IMR-90 (cell line): ENCODE results near the gene DNAI7.

Source experiments
- BHLHE40 ChIP-seq: fragments of 150-350 bp; IDR thresholded peaks from 2 replicates; pipeline ENCODE4 v1.6.1; 2016; ENCODE audit warnings: mild to moderate bottlenecking, low read depth, low read length
- CEBPB ChIP-seq: IDR thresholded peaks from 2 replicates; pipeline ENCODE4 v1.6.1; 2012; ENCODE audit warnings: low read depth, low read length, improper control_type of control experiment
- MAFK ChIP-seq: IDR thresholded peaks from 2 replicates; pipeline ENCODE4 v1.6.1; 2012; ENCODE audit warnings: low read depth, low read length, improper control_type of control experiment
- MAZ ChIP-seq: IDR thresholded peaks from 2 replicates; pipeline ENCODE4 v1.6.1; 2012; ENCODE audit warnings: low read depth, mild to moderate bottlenecking, low read length, improper control_type of control experiment, moderate library complexity, borderline replicate concordance
- NFE2L2 ChIP-seq: fragments of 150-350 bp; IDR thresholded peaks from 2 replicates; pipeline ENCODE4 v1.6.1; 2016; ENCODE audit warnings: low read depth, mild to moderate bottlenecking, low read length
- POLR2A ChIP-seq: IDR thresholded peaks from 2 replicates; pipeline ENCODE4 v1.6.1; 2012; ENCODE audit warnings: mild to moderate bottlenecking, low read depth, low read length
- RAD21 ChIP-seq: IDR thresholded peaks from 2 replicates; pipeline ENCODE4 v1.6.1; 2012; ENCODE audit warnings: low read length, improper control_type of control experiment
- RCOR1 ChIP-seq: IDR thresholded peaks from 2 replicates; pipeline ENCODE4 v1.6.1; 2012; ENCODE audit warnings: mild to moderate bottlenecking, low read length, improper control_type of control experiment; ENCODE audit not compliant: insufficient replicate concordance
- RFX5 ChIP-seq: IDR thresholded peaks from 2 replicates; pipeline ENCODE4 v1.8.0; 2012; ENCODE audit warnings: low read depth, mild to moderate bottlenecking, low read length, moderate library complexity
- SMC3 ChIP-seq: fragments of 150-350 bp; IDR thresholded peaks from 2 replicates; pipeline ENCODE4 v1.6.1; 2016; ENCODE audit warnings: low read depth, mild to moderate bottlenecking, antibody characterized with exemption, low read length, moderate library complexity
- USF2 ChIP-seq: fragments of 150-350 bp; IDR thresholded peaks from 2 replicates; pipeline ENCODE4 v1.6.1; 2017; ENCODE audit warnings: mild to moderate bottlenecking, antibody characterized with exemption, low read length, low read depth
- TF ChIP-seq, protein P1 (sequence below): conservative IDR thresholded peaks from 2 replicates; pipeline ENCODE4 v1.5.1; 2012; ENCODE audit warnings: mild to moderate bottlenecking, low read depth, low read length, improper control_type of control experiment
- TF ChIP-seq, protein P2 (sequence below): fragments of 150-350 bp; IDR thresholded peaks from 2 replicates; pipeline ENCODE4 v1.6.1; 2016; ENCODE audit warnings: low read depth, mild to moderate bottlenecking, low read length, moderate library complexity, borderline replicate concordance

- TF ChIP-seq, protein P1, sequence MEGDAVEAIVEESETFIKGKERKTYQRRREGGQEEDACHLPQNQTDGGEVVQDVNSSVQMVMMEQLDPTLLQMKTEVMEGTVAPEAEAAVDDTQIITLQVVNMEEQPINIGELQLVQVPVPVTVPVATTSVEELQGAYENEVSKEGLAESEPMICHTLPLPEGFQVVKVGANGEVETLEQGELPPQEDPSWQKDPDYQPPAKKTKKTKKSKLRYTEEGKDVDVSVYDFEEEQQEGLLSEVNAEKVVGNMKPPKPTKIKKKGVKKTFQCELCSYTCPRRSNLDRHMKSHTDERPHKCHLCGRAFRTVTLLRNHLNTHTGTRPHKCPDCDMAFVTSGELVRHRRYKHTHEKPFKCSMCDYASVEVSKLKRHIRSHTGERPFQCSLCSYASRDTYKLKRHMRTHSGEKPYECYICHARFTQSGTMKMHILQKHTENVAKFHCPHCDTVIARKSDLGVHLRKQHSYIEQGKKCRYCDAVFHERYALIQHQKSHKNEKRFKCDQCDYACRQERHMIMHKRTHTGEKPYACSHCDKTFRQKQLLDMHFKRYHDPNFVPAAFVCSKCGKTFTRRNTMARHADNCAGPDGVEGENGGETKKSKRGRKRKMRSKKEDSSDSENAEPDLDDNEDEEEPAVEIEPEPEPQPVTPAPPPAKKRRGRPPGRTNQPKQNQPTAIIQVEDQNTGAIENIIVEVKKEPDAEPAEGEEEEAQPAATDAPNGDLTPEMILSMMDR: no peak
- TF ChIP-seq RFX5: no peak
- TF ChIP-seq MAFK: no peak
- TF ChIP-seq NFE2L2: no peak
- TF ChIP-seq BHLHE40: no peak
- TF ChIP-seq POLR2A: no peak
- no peak for TF ChIP-seq USF2
- no peak for TF ChIP-seq MAZ
- TF ChIP-seq RCOR1: no peak
- TF ChIP-seq, protein P2, sequence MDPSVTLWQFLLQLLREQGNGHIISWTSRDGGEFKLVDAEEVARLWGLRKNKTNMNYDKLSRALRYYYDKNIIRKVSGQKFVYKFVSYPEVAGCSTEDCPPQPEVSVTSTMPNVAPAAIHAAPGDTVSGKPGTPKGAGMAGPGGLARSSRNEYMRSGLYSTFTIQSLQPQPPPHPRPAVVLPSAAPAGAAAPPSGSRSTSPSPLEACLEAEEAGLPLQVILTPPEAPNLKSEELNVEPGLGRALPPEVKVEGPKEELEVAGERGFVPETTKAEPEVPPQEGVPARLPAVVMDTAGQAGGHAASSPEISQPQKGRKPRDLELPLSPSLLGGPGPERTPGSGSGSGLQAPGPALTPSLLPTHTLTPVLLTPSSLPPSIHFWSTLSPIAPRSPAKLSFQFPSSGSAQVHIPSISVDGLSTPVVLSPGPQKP: no peak
- TF ChIP-seq CEBPB: no peak
- TF ChIP-seq SMC3: no peak
- no peak for TF ChIP-seq RAD21
Observed at GRCh38 chr12:25131270-25131669, 63.7 kb downstream of the DNAI7 start.
